Cardiac septum (tissue), 1 donor: ENCODE data around the gene PLA1A. TPM values are rescaled to one million over a fixed set of nuclear protein-coding genes. Genes with fewer than 3 reads are reported as not detected.

ENCODE experiments used
- DNase-seq: peaks from one replicate; pipeline ENCODE4 v3.0.0-alpha.2; 2020; ENCODE audit warnings: low spot score
- intact Hi-C: fragments of 100-400 bp; cut with DNase I; formaldehyde crosslinking; loops from one replicate; pipeline ENCODE4 v1.14.0; 2022
- total RNA-seq: library from RNA; stranded (reverse); fragmentation: NEBNext Ultra II Directional; extraction: Animal tissue kit (Norgen Biotek cat#: 25700); gene quantifications from one replicate; pipeline ENCODE4 v1.2.1, GENCODE V29; 2021
- donor health status: DM: no; HTN: no; CAD: no.

The PLA1A gene
- total RNA-seq, 1 donor from 2014 or later = 2.0 TPM

DNA sequence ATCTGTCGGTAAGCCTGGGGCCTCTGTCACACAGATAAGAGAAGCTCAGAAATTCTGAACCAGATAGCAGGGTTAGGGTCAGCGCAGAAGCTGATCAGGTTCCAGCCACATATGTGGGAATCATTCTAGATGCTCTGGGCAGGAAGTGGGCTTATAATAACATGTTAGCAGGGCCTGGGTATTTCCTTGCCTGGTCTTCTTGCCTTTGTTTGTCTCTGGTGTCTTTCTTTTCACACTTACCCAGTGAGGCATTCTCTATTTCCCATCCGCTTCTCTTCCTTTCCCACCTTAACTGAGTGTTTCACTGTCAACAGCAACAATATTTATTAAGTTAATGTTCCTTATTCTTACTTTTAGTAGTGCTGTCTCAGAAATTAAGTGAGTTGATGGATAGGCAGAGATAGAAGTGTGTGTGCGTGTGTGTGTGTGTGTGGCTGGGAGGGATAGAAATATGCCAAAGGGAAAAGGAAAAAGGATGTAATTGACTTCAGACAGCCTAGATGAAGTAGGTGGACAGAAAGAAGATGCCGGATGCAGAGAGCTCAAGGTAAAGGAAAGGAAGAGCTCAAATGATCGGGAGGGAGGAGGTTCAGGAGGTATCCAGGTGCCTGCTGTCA lies 2.0 kb downstream of the PLA1A start:
- no peak for DNase-seq
- intact Hi-C loops = loop anchor here (2.0 to 5.0 kb wide), 2 partner anchors 35 to 83 kb away; no protein-coding TSS in a partner anchor

DNA sequence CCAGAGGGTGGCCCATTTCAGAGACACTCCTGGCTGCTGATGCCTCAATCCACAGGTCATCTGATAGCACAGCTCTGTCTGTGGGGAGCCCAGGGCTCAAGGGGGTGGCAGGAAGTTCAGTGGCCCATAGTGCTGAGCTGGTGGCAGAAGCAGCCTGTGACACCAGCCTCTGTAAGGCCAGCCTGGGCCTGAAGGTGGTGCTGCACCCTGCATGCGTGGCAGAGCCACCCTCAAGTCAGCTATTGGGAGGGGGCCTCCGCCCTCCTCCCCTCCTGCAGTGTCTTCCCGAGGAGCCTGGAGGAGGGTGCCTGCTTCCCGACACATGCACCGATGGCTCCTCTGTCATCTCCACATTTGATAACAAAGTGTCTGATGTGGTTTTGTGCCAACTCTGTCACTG lies 3.0 kb downstream of the PLA1A start:
- intact Hi-C loops = loop anchor here (2.0 kb wide), 1 partner anchor 34 kb away; no protein-coding TSS in a partner anchor
- no peak for DNase-seq

DNA sequence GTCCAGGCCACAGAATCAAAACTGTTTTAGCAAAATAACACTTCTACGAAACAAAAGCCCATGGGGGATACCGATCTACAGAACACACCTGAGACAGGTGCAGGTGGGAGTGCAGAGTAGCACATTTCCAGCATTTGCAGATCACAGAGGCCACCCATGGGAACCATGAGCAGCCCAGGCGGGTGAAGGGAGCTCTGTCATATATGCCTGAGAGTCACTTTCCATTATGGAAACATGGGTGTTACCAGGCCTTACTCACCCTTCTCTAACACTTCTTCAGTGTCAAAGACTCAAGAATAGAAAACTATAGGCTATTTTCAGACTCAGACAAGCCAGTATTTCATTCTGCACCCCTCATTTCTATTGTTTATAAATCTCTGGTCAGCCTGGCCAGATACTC lies 3.5 kb downstream of the PLA1A start:
- DNase-seq = no peak
- intact Hi-C loops = loop anchor here (2.0 kb wide), 1 partner anchor 34 kb away; no protein-coding TSS in a partner anchor

DNA sequence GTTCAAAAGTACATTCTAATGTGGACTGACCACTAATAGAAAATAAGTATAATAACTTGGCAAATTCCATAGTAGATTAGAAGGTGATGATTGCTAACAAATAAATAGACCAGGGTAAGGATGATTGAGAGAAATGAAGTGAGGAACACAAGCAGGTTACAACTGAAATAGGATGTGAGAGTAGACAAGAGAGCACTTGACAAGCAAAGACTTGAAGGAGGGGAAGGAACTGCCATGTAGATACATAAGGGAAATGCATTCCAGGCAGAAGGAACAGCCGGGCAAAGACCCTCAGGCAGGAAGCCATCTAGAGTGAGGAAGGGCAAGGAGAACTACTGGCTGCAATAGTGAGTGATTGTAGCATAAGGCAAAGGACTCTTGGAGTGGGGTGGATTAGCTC lies 5.0 kb downstream of the PLA1A start:
- DNase-seq = no peak
- intact Hi-C loops = no loop called here

DNA sequence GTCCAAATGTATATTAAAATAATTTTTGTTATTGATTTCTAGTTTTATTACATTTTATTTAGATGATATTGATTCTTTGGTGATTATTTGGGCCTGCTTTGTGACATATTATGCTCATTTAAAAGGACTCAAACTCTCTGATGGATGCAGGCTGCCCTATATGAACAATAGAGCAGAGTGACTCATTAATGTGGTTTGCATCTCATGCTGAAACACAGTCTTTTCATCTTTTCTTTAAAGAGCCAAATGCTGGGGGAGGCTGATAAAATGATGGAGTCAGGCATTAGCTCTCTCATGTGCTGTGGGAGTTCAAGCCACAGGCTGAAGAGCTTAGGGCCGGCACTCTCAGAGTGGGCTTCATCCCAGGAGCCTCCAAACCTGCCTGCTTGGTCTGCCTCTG lies 7.2 kb downstream of the PLA1A start:
- no peak for DNase-seq
- intact Hi-C loops = no loop called here

DNA sequence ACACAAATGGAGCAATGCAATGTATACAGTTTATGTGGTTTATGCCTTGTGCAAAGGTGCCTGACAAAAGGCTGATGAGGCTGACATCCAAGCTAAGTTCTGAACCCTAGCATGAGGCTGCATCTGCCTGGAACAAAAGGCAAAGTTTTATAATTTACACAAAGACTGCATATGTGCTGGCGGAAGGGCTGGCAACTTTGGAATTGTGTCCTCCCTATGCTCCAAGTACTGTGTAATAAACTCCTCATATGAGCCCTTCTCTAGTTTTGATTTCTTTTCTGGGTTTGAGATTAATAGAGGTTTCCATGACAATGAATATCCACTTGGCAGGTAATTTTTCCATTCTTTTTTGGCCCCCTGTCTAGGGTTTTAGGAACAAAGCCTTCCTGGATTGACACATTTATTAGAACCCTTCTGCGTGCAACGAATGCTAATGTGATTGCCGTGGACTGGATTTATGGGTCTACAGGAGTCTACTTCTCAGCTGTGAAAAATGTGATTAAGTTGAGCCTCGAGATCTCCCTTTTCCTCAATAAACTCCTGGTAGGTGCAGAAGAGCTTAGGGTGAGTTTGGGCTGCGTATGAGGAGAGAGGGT lies 10.8 kb downstream of the PLA1A start:
- intact Hi-C loops = no loop called here
- no peak for DNase-seq

DNA sequence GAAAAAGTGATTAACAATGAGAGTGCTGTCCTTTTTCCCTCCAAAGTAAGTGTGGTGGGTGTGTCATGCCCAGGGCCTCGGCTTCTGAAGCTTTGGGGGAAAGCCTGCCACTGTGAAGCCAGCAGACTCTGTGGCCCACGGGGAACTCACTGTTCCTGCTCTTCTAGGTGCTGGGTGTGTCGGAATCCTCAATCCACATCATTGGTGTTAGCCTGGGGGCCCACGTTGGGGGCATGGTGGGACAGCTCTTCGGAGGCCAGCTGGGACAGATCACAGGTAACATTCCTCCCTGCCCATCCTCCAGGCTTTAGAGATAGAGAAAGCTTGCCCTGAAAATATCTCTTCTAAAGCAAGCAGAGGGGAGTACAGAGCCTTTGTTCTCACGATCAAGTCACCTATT lies 11.6 kb downstream of the PLA1A start:
- intact Hi-C loops = no loop called here
- DNase-seq = no peak

DNA sequence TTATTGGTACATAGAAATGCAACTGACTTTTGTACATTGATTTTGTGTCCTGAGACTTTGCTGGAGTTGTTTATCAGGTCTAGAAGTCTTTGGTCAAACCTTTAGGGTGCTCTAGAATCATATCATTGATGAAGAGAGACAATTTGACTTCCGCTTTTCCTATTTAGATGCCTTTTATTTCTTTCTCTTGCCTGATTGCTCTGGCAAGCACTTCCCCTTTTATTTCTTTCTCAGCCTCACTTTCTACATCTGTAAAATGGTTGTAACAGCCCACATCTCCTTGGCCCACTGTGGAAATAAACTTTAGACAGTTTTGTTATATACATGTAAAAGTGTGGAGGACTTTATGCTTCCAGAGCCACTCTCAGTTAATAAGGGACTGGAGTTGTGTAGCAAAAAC lies 14.0 kb downstream of the PLA1A start:
- intact Hi-C loops = no loop called here
- no peak for DNase-seq

DNA sequence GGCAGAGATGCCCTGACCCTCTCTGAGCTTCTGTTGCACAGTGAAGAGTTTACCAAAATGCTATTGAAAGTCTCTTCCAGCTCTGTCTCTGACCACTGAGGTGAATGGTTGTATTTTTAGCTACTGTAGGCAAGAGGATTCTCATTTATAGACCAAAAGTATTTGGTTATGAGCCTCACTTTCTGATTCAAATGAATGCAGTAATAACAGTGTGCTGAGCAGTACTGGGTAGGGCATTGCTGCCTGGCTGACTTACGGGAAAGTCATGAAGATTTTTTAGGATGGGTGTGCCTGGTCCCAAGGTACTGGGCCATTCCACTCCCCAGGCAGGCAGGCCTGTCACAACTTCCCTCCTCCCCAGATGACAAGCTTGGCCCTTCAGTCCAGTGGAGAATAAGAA lies 15.5 kb downstream of the PLA1A start:
- intact Hi-C loops = no loop called here
- no peak for DNase-seq

DNA sequence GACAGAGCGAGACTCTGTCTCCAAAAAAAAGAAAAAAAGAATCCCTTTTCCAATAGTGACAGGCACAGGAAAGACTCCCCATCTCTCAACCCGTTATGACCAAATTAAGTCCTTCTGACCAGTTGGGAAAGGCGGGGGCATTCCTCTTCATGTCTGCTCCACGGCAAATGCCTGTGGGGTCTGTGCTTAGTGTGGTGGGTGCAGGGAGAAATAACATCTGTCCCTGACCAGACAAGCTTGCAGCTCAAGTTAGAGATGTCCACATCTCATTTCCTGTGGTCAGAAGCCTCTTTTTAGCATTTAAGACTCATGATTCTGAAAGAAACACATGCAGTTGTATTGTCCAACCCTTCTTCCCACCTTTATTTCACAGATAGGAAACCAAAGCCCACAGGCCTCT lies 16.2 kb downstream of the PLA1A start:
- no peak for DNase-seq
- intact Hi-C loops = no loop called here

DNA sequence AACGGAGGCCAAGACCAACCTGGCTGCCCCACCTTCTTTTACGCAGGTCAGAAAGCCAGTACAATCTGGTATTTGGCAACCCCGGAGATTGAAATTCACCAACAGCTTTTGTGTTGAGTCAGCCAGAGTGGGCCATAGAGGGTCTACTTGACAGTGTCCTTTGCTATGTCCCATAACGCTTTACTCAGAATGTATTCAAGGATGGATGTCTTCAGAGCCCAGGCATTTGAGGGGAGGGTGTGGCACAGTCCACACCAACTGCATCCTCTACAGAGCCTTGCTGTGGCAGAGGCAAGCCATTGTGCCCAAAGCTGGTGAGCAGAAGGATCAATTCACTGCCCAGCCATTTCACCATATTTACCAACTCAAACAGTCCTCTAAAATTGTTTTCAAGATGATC lies 18.4 kb downstream of the PLA1A start:
- intact Hi-C loops = no loop called here
- no peak for DNase-seq

DNA sequence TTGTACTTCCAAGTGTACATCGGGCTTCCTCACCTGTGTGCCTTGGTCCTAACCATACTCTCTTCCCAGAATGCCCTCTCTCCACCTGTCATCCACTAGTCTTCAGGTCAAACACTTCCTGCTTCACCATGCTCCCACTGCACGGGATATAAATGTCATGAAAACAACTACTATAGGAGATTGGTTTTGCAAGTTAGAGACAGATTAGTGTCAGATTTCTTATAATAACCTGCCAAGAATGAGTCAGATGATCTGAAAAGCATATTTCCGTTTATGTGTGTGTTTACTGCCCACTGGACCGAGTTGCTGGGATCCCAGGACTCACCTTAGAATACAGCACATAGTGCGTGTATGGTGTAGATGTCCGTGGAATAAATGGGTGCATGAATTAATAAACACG lies 21.4 kb downstream of the PLA1A start:
- DNase-seq = no peak
- intact Hi-C loops = no loop called here

DNA sequence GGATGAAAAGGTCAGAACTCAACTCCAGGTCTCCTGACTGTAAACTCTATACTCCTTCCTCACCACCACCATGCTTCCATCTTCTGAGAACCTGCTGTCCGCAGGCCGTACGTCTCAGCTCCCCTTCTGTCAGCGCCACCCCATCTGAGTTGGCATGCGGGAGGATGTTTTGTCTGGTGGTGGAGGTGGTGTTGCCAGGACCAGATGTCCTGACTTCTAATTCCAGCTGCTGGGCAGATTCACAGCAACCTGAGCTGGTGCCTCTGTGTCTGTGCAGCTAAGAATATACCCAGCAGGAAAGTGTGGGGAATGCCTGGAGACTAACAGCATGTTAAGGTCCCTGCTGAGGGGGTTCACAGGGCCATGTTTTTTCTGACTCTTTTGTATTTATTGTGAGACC lies 23.2 kb downstream of the PLA1A start:
- no peak for DNase-seq
- intact Hi-C loops = no loop called here

DNA sequence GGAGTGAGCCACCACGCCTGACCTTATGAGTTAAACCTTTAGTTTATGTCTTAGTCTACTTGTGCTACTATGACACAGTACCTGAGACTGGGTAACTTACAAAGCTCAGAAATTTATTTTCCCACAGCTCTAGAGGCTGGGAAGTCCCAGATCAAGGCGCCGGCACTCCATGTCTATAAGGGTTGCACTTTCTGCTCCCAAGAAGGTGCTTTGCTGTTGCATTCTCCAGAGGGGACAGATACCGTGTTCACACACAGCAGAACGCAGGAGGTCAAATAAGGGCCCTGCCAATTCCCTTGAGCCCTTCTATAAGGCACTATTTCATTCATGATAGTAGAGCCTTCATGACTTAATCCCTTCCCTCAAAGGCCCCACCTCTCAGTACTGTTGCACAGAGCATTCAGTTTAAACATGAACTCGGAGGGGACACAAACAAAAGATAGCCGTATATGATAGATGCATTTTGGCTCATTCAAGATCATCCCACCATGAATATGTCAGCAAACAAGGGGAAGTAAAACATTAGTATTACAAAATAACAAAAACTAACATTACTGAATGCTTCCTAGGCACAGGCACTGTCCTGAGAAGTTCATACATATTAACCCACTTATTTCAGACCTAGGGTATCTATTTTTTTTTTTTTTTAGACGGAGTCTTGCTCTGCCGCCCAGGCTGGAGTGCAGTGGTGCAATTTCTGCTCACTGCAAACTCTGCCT lies 26.5 kb downstream of the PLA1A start:
- intact Hi-C loops = no loop called here
- DNase-seq = no peak

DNA sequence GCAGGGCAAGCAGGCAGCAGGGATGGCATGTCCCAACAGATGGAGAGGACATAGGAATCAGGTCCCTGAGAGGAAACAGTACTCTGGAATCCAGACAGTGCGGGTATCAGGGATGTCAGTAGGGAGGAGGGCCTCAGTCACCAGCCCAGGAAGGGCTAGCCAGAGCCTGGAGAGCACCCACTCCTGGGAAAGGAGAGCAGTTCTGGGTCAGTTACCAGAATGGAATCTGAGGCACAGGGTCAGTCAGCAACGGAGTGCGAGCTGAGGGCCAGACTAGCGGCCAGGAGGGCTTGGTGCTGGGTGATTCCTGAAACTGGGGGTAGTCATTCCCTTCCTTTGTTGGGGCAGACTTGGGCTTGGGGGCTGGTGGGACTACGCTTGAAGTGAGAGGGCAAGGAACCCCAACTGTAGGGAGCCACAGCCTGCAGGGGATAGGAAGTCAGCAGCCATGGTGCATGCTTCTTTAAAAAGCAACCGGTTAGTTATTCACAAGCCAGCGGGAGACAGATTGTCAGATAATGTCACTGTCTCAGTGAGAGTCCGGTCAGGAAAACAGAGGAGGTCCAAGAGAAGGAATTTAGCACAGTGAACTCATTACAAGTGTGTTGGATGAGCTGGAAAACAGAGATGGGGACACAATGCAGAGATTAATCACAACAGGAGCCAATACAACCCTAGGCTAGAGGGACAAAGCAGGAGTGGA lies 27.9 kb downstream of the PLA1A start:
- intact Hi-C loops = no loop called here
- no peak for DNase-seq

DNA sequence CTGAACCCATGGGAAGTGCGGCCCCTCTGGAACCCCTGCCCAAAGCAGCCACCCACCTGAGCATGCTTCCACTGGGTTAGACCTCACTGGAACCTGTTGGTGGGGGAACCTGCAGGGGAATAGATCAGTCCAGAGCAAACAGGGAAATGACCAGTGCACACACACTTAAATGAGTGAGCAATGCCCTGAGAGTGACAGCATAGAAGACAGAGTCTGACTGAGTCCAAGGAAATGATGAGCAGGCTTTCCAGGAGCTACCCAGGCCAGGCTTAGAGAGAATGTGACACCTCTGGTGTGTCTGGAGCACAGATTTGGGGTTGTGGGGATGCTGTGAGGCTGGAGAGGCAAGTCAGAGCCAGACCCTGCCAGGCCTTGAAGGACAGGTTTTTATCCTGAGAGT lies 28.5 kb downstream of the PLA1A start:
- no peak for DNase-seq
- intact Hi-C loops = no loop called here

DNA sequence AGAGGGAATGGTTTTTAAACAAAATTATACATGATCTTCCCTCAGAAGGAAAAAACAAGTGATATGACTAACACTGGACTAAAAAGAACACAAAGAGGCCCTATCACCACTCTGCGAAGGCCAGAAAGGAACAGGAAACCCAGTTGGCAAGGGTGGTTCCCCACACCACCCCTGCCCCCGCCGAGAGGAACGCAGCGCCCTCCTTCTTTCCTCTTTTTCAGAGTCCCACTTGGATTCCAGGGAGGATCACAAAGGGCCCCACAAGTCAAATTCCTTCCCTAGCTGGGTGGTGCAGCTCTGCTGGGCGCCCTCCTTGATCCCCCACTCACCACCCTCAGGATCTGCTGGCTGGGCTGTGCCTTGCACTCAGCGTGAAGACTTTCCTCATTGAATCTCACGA lies 29.8 kb downstream of the PLA1A start:
- intact Hi-C loops = no loop called here
- no peak for DNase-seq

DNA sequence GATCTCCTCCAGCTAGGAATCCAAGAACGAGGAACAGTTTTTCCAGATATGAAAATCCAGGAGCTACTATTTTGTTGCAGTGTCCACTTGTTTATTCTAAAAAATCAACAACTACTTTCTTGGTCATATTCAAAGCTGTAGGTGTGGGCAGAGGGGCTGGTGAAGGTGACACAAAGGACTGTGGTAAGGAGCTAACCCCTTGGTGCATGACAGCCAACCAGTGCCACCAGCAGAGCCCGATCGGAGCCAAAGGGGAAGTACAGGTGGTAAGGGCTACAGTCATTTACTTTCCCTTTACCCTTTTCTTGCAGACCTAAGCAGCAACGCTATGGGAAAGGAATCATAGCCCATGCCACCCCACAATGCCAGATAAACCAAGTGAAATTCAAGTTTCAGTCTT lies 30.7 kb downstream of the PLA1A start:
- intact Hi-C loops = no loop called here
- no peak for DNase-seq

DNA sequence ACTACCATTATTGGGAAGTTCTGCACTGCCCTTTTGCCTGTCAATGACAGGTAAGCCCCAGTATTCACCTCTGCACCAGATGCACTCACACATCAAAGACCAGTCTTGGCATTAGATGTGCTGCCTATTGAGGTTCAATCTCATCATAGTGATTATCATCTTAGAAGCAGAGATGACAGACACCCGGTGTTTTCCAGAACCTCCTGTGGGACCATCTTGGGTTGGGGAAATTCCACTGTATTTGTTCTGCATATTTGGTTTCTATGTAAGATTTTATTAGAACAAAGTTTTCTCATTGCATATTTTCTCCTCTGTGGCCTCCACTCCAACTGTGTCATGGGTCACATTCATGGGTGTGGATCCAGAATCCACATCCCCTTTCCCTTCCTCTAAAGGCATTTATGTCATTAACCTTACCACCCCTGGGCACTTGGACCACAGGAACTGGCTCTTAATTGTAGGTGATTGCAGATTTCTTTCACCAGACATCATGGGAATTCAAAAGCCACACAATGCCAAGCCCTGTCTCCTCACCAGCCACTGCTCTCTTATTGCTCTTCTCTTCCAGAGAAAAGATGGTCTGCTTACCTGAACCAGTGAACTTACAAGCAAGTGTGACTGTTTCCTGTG lies 31.2 kb downstream of the PLA1A start:
- intact Hi-C loops = no loop called here
- no peak for DNase-seq
